HG03108 (cell line): ENCODE measurements around the gene ZSCAN22.
"Not testable (repeated sequence)": the region's sequence is repeated elsewhere in the genome, so short reads cannot be mapped to it uniquely, and the experiment has no call there.

Experiments
- ATAC-seq: cut with Tn5 transposase; IDR thresholded peaks from one replicate; pipeline ENCODE4 v1.9.1; 2021; ENCODE audit warnings: moderate library complexity; ENCODE audit not compliant: unreplicated experiment

The ZSCAN22 gene

GRCh38 chr19:58326914-58327726, at the start of gene ZSCAN22:
TSS of gene ZSCAN22 (plus strand) at chr19:58326994. CDS start at chr19:58334803, 7,809 bp downstream.
- ATAC-seq = peak; percentile 88

GRCh38 chr19:58277197-58277596, 49.6 kb upstream of the ZSCAN22 start:
- ATAC-seq = no peak

GRCh38 chr19:58277748-58278540, 48.9 kb upstream of the ZSCAN22 start:
- no peak for ATAC-seq

- ATAC-seq = peak; percentile 97
These were observed 48.2 kb upstream of the ZSCAN22 start, which contains the start of gene ZNF8 for GRCh38 chr19:58278541-58279041. TSS of gene ZNF8 (plus strand) at chr19:58278955. CDS start at chr19:58279082, 127 bp downstream.

- ATAC-seq = no peak
These were observed 47.5 kb upstream of the ZSCAN22 start for GRCh38 chr19:58279042-58279924.

- ATAC-seq = no peak
These were observed 46.9 kb upstream of the ZSCAN22 start for GRCh38 chr19:58279925-58280316.

- no peak for ATAC-seq
These were observed 42.6 kb upstream of the ZSCAN22 start for GRCh38 chr19:58284199-58284598.

- no peak for ATAC-seq
These were observed 34.9 kb upstream of the ZSCAN22 start for GRCh38 chr19:58291943-58292342.

- no peak for ATAC-seq
These were observed 31.9 kb upstream of the ZSCAN22 start for GRCh38 chr19:58294743-58295374.

GRCh38 chr19:58296104-58296503, 30.7 kb upstream of the ZSCAN22 start:
- ATAC-seq = no peak

- no peak for ATAC-seq
These were observed 26.2 kb upstream of the ZSCAN22 start for GRCh38 chr19:58300620-58301019.

- ATAC-seq = no peak
These were observed 22.5 kb upstream of the ZSCAN22 start for GRCh38 chr19:58304255-58304654.

GRCh38 chr19:58304748-58305064, 22.1 kb upstream of the ZSCAN22 start:
- ATAC-seq = no peak

- peak; percentile 97 for ATAC-seq
These were observed 21.5 kb upstream of the ZSCAN22 start, which contains the start of gene ERVK3-1 for GRCh38 chr19:58305065-58305931. TSS of gene ERVK3-1 (plus strand) at chr19:58305377. CDS start at chr19:58312169, 6,792 bp downstream.

GRCh38 chr19:58305932-58306323, 20.9 kb upstream of the ZSCAN22 start:
- ATAC-seq = no peak

GRCh38 chr19:58307736-58308135, 19.1 kb upstream of the ZSCAN22 start:
- no peak for ATAC-seq

GRCh38 chr19:58310685-58311084, 16.1 kb upstream of the ZSCAN22 start:
- not testable (repeated sequence) for ATAC-seq

- ATAC-seq = no peak
These were observed 15.4 kb upstream of the ZSCAN22 start for GRCh38 chr19:58311345-58311865.

- ATAC-seq = no peak
These were observed 11.2 kb upstream of the ZSCAN22 start for GRCh38 chr19:58315580-58315979.
